ENCODE results near the gene CHD1. TPM values are rescaled to one million over a fixed set of nuclear protein-coding genes. Genes with fewer than 3 reads are reported as not detected.

Gene CHD1
- total and polyA plus RNA-seq, 9 of the 15 experiments (the other 6 are each of a cell fraction or from before 2014, with no cell fraction given), result 27.3 to 133 (median 58.7) TPM

GRCh38 chr5:98930972-98931762 lies 2.4 kb upstream of the CHD1 start:
- no TSS peak for BruUV-seq (replicated peaks)
- CTCF ChIA-PET (ENCODE audit: low intra/inter-chr PET ratio), result no interaction called here
- DNase-seq (ENCODE audit: extremely low read depth in 1 of 4, low spot score in 3 of 4), result no peak
- peak; percentile 54 for TF ChIP-seq NFE2 (IDR thresholded peaks at IDR 0.05; ENCODE audit: low read depth)
- TF ChIP-seq ZNF316 (IDR thresholded peaks at IDR 0.05), result peak; percentile 61
- peak; percentile 21; the same call in 1 of the 2 replicates for TF ChIP-seq MAFF (IDR thresholded peaks at IDR 0.05; ENCODE audit: low read length)
- no peak for TF ChIP-seq FOXA1 (IDR thresholded peaks at IDR 0.05; ENCODE audit: borderline replicate concordance)
- no peak for TF ChIP-seq NR2C2 (CRISPR knock-in tag; IDR thresholded peaks at IDR 0.05)
- no peak for TF ChIP-seq NR2C2 (tag; IDR thresholded peaks at IDR 0.05)
- TF ChIP-seq C11orf30 (IDR thresholded peaks at IDR 0.05; ENCODE audit: low read depth), result peak; percentile 45; the same call in 1 of the 2 replicates
- TF ChIP-seq GABPB1 (CRISPR knock-in tag; IDR thresholded peaks at IDR 0.05), result no peak
- TF ChIP-seq ZNF75A (CRISPR knock-in tag; IDR thresholded peaks at IDR 0.05), result no peak
- peak; percentile 66 for TF ChIP-seq SOX6 (IDR thresholded peaks at IDR 0.05)
- TF ChIP-seq PHF20 (IDR thresholded peaks at IDR 0.05; ENCODE audit: partially characterized antibody), result no peak
- peak; percentile 36; the same call in 1 of the 2 replicates for TF ChIP-seq MAFG (tag; conservative IDR thresholded peaks at IDR 0.05)
- no peak for TF ChIP-seq SPI1 (IDR thresholded peaks at IDR 0.05; ENCODE audit: borderline replicate concordance, low read depth, low read length)
- peak; percentile 55; the same call in 1 of the 2 replicates for TF ChIP-seq ZBTB40 (IDR thresholded peaks at IDR 0.05)
- TF ChIP-seq ZBTB40 (CRISPR knock-in tag; IDR thresholded peaks at IDR 0.05), result no peak

More at GRCh38 chr5:98930972-98931762, 2.4 kb upstream of the CHD1 start:
- 36% methylated on average over 5 of the region's 5 CpGs for WGBS (ENCODE audit: insufficient coverage, low coverage, missing lambda C conversion rate)
- H3K9me1 ChIP-seq (ENCODE audit: control insufficient read depth, insufficient read depth, low read length), result no peaks in the 10 kb centered on the region
- H3K79me2 ChIP-seq (ENCODE audit: control insufficient read depth, insufficient read depth, low read length), result peaks cover 62% of the 10 kb centered on the region
- H2AFZ ChIP-seq (ENCODE audit: low read depth, low read length), result no peak overlapping the region
- no peak for ATAC-seq
- H3K9me3 ChIP-seq (replicated peaks; ENCODE audit: control insufficient read depth, insufficient read depth, low read depth, low read length), result no peaks in the 10 kb centered on the region
- H3K4me3 ChIP-seq, result peak overlapping the region; percentile 91; the same call in 1 of the 2 replicates
- peak overlapping the region in 1 of 2 experiments; percentile 99; a peak in 3 of 4 replicates for H3K9ac ChIP-seq (ENCODE audit: insufficient read depth in 1 of 2, low read depth in 2 of 2, low read length in 2 of 2)
- H3K4me2 ChIP-seq (ENCODE audit: insufficient read depth, low read length), result peak overlapping the region; percentile 90
- H3K4me1 ChIP-seq (replicated peaks in 1 of 2; ENCODE audit: control insufficient read depth in 2 of 2, insufficient read depth in 2 of 2, low read length in 2 of 2), result peaks cover 5 to 13% of the 10 kb centered on the region in 2 experiments; a peak in 4 of 5 replicates
- POLR2A ChIA-PET, result interaction anchor here (4.3 kb wide), 1 partner anchor 9 kb away, joined by 38 read pairs; no protein-coding TSS in a partner anchor
- FAIRE-seq, result no peak
- peak overlapping the region; percentile 100; the same call in 2 of the 3 replicates for H3K27ac ChIP-seq (ENCODE audit: extremely low read depth, low read depth, low read length)
- no peaks in the 10 kb centered on the region for H3K27me3 ChIP-seq (ENCODE audit: control insufficient read depth in 2 of 2, insufficient read depth in 2 of 2, low read length in 2 of 2)
- H4K20me1 ChIP-seq (replicated peaks; ENCODE audit: control insufficient read depth, insufficient read depth, low read length), result 0 out of 2 replicates have a peak, but pooled peaks cover 9% of the 10 kb centered on the region
- intact Hi-C loops (cut with micrococcal nuclease) (no loop called here), in situ Hi-C loops (cut with MboI) (no loop called here)
- peaks cover 8% of the 10 kb centered on the region; the same call in 2 of the 3 replicates for H3K36me3 ChIP-seq (ENCODE audit: control insufficient read depth, insufficient read depth, low read length)
